ENCODE measurements around the gene IGSF5. TPM values are rescaled to one million over a fixed set of nuclear protein-coding genes. Genes with fewer than 3 reads are reported as not detected.

Gene IGSF5
- polyA plus RNA-seq, 3 donors: 0.82 to 1.1 (median 0.90) TPM

Other genes starting within 250 kb of the IGSF5 start
- 1 to 10 TPM; 1.2 to 1.5 (median 1.4) TPM for gene B3GALT5, start 132.2 kb upstream of the IGSF5 start, polyA plus RNA-seq (ENCODE audit: insufficient read length in 3 of 3)
- gene PCP4, start 122.3 kb downstream of the IGSF5 start, polyA plus RNA-seq (ENCODE audit: insufficient read length in 3 of 3): 10 to 100 TPM; 11.3 to 13.7 (median 12.6) TPM

Data from renal cortex interstitium (tissue), 3 donors.